Spleen (tissue), 7 donors: ENCODE data around the gene DOK5.

Source experiments
- CTCF ChIP-seq, 11 experiments: fragments of 200-600 bp in 7 of 11; fragments of 450-650 bp in 4 of 11; sonication (generic) in 4 of 11; IDR thresholded peaks in 8 of 11; conservative IDR thresholded peaks in 3 of 11; 1 replicate in 7 of 11; 2 replicates in 4 of 11; pipeline versions ENCODE4 v1.4.0 to v1.8.0; 2016 to 2021; ENCODE audit warnings: antibody characterized with exemption in 11 of 11, inconsistent platforms in 4 of 11, mild to moderate bottlenecking in 1 of 11
- POLR2AphosphoS5 ChIP-seq, 3 donors: sonication (generic); formaldehyde crosslinking; IDR thresholded peaks; one replicate each; pipeline ENCODE4 v1.5.1; 2017; ENCODE audit warnings: antibody characterized with exemption in 3 of 3
- donor health status: DM: no; HTN: no; CAD: no; lungs with moderate emphysema.
- donor health status: DM: no; HTN: no; CAD: no.
- donor health status: DM: no; HTN: no; CAD: no.

DNA sequence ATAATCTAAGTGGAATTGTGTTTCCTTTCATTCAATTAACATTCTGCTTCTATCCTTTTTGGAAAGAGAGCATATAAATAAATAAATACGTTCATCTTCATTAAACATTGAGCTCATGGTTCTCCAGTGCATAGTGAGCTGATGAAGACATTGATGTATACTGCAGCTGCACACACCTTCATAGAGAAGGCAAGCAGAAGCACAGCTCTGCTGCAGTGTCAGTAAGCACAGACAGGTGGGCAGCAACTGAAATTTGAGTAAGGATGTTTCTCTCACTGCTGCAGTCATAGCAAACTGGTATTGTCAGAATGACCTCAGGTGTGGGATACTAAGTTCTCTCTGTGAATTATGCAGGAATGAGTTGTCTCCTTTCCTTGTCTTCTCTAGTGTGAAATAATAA lies 202.9 kb downstream of the DOK5 start:
- TF ChIP-seq POLR2AphosphoS5 (IDR thresholded peaks at IDR 0.05) (no peak), CTCF (IDR thresholded peaks at IDR 0.05 in 8 of 11, conservative IDR thresholded peaks at IDR 0.05 in 3 of 11) (no peak)
